Measurements from ENCODE around the gene RHCG.

DNA sequence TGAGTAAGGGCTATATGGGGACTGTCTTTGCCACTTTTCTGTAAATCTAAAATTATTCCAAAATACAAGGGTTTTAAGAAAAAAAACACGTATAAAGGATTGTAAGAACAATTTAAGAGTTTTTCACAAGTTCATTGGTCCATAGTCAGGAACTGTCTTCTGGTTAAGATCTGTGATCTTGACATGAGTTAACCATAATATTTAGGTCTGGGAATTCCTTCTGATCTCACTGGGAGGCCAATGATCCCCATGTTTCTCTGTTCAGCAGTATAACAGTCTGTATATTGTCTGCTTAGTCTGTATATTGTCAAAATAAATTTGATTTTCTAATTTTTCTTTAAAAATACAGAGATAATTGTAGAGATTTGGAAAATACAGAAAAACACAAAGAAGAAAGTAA, 848 bp upstream of the RHCG start:
- TF ChIP-seq, protein P1, sequence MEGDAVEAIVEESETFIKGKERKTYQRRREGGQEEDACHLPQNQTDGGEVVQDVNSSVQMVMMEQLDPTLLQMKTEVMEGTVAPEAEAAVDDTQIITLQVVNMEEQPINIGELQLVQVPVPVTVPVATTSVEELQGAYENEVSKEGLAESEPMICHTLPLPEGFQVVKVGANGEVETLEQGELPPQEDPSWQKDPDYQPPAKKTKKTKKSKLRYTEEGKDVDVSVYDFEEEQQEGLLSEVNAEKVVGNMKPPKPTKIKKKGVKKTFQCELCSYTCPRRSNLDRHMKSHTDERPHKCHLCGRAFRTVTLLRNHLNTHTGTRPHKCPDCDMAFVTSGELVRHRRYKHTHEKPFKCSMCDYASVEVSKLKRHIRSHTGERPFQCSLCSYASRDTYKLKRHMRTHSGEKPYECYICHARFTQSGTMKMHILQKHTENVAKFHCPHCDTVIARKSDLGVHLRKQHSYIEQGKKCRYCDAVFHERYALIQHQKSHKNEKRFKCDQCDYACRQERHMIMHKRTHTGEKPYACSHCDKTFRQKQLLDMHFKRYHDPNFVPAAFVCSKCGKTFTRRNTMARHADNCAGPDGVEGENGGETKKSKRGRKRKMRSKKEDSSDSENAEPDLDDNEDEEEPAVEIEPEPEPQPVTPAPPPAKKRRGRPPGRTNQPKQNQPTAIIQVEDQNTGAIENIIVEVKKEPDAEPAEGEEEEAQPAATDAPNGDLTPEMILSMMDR (IDR thresholded peaks at IDR 0.05; ENCODE audit: low read length) = no peak
- TF ChIP-seq EZH2phosphoT487 (IDR thresholded peaks at IDR 0.05; ENCODE audit: low read length) = no peak
